ENCODE data around the gene CTSA.

Gene CTSA

DNA sequence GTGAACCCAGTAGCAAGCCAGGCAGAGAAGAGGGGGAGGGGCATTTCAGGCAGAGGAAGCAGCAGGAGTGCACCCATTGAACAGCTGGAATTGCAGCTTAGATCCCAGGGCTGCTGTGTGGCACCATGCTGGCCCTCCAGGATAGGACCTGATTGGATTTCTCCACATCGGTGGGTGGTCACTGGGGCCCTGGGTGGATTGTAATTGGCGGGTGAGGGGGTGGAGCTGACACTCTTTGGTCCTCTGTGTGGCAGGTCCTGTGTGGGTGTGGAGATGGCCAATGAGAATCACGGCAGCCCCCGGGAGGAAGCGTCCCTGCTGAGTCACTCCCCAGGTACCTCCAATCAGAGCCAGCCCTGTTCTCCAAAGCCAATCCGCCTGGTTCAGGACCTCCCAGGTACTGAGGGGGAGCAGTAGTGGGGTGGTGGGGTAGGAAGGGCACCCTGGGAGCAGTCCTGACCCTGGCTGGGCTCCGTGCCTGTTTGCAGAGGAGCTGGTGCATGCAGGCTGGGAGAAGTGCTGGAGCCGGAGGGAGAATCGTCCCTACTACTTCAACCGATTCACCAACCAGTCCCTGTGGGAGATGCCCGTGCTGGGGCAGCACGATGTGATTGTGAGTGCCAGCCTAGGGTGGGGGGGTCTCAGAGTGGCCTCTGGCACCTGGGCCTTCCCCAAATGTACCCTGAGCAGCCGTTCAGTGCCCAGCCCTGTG is 47.7 kb downstream of the CTSA start:
- DNase-seq (ENCODE audit: low read depth in 2 of 2), result no peak

DNA sequence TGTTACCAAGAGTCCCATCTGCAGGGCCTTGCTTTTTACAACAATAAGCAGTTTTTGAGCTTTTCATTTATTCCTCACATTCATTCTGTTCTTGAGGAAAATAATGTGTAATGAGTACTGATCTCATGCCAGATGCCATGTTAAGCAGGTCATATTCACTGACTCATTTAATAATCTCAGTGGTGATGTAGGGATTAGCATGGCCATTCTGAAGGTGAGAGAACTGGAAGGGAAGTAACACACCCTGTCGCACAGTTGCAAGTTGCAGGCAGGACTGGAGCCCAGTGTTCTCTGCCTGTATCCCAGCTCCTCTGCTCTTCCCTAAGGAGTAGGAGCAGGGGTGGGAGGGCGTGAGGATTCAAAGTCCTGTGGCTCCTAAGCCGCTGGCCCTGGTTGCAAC is 48.9 kb downstream of the CTSA start:
- DNase-seq (ENCODE audit: low read depth in 2 of 2), result no peak

DNA sequence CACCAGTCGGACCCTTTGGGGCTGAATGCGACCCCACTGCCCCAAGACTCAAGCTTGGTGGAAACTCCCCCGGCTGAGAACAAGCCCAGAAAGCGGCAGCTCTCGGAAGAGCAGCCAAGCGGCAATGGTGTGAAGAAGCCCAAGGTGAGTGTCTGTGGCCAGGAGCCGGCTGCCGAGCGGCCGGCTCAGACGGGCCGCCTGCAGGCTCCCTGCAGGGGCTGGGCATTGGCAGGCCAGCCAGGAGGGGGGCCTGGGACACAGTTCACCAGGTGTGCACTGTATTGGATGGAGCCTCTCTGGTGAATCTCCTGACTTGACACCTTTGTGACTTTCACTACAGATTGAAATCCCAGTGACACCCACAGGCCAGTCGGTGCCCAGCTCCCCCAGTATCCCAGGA is 49.3 kb downstream of the CTSA start:
- DNase-seq (ENCODE audit: low read depth in 2 of 2), result no peak

DNA sequence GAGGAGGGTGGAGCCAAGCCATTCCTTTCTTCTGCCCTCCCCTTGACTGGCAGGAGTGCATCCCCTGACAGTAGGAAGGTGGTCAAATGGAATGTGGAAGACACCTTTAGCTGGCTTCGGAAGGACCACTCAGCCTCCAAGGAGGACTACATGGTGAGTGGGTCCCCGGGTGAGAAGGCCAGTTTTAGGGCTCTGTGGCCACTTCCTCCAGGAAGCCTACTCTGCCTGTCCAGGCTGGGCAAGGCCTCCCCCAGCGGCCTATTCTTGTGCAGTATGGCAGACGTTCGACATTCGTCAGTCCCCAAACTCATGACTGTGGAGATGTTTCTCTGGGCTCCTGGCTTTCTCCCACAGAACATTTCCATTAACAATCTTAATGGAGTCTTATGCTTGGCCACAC is 52.5 kb downstream of the CTSA start:
- no peak for DNase-seq (ENCODE audit: low read depth in 2 of 2)

DNA sequence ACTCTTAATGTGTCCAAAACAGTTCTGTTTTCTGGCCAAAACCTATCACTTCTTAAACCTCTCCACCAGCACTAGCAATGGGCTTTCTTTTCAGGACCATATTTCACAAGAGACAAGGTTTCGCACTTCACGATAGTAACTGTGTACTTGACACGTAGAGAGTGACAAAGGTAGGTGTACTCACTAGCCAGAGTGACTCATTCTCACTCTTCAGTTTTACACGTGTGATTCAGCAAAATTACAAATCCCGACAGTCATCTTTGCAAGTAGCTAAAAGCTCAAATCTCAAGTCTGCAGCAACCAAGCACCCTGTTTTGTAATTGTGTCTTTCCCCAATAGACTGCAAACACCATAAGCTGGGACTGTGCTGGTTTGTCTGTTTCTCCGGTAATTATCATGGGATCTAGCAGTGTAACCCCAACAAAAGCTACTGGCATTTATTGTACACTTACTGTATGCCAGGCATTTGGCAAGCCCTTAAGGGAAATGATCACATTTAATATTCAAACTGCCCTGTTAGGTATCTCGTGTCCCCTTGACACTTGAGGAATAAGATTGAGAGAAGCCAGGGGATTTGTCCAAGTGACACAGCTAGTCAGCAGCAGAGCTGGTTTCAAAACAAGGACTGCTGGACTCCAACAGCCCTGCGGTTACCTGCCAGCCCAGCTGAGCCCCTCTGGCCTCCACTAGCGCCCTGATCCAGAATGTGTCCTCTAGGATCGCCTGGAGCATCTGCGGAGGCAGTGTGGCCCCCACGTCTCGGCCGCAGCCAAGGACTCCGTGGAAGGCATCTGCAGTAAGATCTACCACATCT is 53.2 kb downstream of the CTSA start:
- no peak for DNase-seq (ENCODE audit: low read depth in 2 of 2)

DNA sequence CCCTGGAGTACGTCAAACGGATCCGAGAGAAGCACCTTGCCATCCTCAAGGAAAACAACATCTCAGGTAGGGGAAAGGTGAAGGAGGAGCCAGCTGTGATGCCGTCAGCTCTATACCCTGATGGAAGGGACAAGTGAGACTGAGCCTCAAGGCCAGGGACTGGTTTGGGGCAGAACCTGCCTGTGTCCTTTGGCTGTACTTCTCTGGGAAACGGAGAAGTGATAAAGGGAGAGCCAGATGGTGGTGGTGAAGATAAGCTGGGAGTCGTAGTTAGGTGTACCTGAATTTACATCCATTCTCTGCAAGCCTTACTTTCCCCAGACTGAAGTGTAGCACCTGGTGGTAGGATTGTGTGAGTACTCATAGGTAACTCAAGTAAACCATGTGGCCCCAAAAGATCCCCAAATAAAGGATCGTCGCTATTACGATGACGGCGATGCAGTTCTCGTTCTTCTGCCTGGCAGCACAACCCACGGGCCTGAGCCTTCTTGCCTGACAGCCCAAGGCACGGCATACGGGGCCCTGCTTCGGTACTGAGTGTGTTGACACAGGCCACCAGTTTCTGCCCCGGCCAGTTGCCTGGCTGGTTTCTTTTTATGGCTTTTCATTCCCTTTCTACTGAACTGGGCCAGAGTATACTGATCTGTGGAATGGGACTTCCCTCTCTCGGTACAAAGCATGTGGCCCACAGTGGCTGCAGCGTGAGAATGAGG is 54.0 kb downstream of the CTSA start:
- no peak for DNase-seq (ENCODE audit: low read depth in 2 of 2)

DNA sequence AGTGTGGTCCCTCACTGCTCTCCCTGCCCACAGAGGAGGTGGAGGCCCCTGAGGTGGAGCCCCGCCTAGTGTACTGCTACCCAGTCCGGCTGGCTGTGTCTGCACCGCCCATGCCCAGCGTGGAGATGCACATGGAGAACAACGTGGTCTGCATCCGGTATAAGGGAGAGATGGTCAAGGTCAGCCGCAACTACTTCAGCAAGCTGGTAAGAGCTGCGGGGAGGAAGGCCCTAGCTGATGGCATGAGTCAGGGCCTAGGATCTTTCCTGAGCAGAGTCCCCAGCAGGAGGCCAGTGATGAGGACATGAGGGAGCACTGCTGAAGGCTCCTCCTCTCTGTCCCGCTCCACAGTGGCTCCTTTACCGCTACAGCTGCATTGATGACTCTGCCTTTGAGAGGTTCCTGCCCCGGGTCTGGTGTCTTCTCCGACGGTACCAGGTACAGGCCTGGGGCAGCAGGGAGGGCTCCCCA is 54.6 kb downstream of the CTSA start:
- DNase-seq (ENCODE audit: low read depth in 2 of 2), result no peak

DNA sequence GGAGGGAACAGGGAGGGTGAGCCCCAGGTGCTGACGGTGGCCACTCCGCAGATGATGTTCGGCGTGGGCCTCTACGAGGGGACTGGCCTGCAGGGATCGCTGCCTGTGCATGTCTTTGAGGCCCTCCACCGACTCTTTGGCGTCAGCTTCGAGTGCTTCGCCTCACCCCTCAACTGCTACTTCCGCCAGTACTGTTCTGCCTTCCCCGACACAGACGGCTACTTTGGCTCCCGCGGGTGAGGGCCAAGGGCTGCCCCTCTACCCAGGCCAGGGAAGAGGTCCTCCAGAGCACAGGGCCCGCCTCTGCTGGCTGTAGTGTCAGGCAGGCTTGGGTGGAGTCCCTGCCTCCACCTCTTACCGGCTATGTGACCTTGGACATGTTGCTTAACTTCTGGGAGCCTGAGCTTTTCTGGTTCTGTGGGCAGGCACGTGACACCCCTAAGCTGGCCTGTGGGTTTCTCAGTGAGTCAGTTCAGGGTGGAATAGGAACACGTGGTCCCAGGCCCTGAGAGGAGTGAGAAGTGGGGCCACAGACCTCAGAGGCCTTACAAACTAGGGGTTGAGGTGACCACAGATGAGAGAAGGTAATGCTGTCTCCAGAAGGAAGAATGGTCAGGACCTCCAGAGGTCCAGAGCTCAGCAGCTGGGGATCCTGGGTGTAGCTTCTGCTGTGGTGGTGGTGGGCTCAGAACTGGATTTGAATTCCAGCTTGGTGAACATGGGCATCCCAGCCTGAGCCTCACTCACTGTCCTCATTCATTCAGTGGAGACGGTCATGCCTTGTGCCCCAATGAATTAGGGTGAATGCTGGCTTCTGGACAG is 55.2 kb downstream of the CTSA start:
- peak in 1 of 2 donors; percentile 56 for DNase-seq (ENCODE audit: low read depth in 2 of 2)

DNA sequence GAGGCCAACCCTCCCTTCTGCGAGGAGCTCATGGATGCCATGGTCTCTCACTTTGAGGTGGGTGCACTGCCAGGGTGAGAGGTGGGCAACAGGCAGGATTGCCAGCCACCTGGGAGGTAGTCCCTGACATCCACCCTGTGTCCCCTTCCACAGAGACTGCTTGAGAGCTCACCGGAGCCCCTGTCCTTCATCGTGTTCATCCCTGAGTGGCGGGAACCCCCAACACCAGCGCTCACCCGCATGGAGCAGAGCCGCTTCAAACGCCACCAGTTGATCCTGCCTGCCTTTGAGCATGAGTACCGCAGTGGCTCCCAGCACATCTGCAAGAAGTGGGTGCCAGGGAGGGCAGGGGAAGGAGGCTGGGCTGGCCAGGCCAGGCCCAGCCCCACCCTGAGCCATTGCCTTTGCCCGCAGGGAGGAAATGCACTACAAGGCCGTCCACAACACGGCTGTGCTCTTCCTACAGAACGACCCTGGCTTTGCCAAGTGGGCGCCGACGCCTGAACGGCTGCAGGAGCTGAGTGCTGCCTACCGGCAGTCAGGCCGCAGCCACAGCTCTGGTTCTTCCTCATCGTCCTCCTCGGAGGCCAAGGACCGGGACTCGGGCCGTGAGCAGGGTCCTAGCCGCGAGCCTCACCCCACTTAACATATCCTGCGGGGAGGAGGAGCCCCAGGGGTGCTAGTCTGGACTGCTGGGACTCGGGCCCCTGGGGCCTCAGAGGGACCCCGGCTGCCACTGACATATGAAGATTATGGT is 56.2 kb downstream of the CTSA start:
- no peak for DNase-seq (ENCODE audit: low read depth in 2 of 2)

DNA sequence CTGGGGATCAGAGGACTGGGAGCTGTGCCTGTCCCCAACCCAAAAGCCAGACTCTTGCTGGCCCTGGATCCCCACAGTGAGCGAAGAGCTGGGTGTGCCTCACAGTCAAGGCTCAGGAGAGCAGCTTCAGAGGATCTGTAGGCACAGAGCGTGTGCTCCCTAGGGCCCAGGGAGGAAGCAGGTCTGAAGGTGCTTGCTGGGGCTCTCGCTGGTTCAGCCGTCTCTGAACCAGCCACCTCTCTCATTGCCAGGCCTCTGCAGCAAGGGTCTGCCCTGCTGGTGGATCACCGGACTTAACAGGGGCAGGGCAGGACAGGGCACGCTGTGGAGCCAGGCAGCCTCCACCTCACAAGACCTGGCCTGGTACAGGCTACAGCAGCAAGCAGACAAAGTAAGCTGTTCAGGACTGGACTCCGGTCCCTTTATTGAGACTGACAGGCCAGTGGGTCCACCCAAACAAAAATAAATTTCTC is 57.2 kb downstream of the CTSA start:
- no peak for DNase-seq (ENCODE audit: low read depth in 2 of 2)

All from stimulated activated CD8-positive, alpha-beta memory T cell treated with anti-CD3 and anti-CD28 coated beads, Interleukin-7, amount 100 ng/mL, for 1 hour (primary cell).